Mesendoderm (in vitro differentiated cells): Measurements from ENCODE around the gene ELF1.
"Not testable (repeated sequence)": the region's sequence is repeated elsewhere in the genome, so short reads cannot be mapped to it uniquely, and the experiment has no call there.

Experiments
- DNase-seq: peaks from one replicate; pipeline ENCODE4 v3.0.0; 2013
- H2AK5ac ChIP-seq: 2 replicates; pipeline ENCODE4 v1.6.1; 2013; ENCODE audit warnings: low read length, inconsistent platforms
- H2BK120ac ChIP-seq: 2 replicates; pipeline ENCODE4 v1.6.1; 2013; ENCODE audit warnings: low read depth, mild to moderate bottlenecking, low read length, moderate library complexity, mixed read lengths
- H2BK15ac ChIP-seq: replicated peaks from 2 replicates; pipeline ENCODE4 v1.6.1; 2013; ENCODE audit warnings: low read depth, mild to moderate bottlenecking, moderate library complexity
- H2BK5ac ChIP-seq: 2 replicates; pipeline ENCODE4 v1.6.1; 2013; ENCODE audit warnings: low read length, inconsistent platforms
- H3K18ac ChIP-seq: 2 replicates; pipeline ENCODE4 v1.6.1; 2013; ENCODE audit warnings: mild to moderate bottlenecking, low read length, mixed read lengths
- H3K23ac ChIP-seq: one replicate; pipeline ENCODE4 v1.6.1; 2013; ENCODE audit warnings: low read length
- H3K27ac ChIP-seq: 2 replicates; pipeline ENCODE4 v1.5.1; 2013; ENCODE audit warnings: low read depth, mild to moderate bottlenecking, inconsistent platforms, low read length, moderate library complexity
- H3K27me3 ChIP-seq: 2 replicates; pipeline ENCODE4 v1.6.1; 2013; ENCODE audit warnings: low read length, control low read depth, mild to moderate bottlenecking, inconsistent platforms; ENCODE audit not compliant: insufficient read depth, poor library complexity
- H3K36me3 ChIP-seq: 2 replicates; pipeline ENCODE4 v1.6.1; 2013; ENCODE audit warnings: low read length, inconsistent platforms; ENCODE audit not compliant: control insufficient read depth, insufficient read depth
- H3K4ac ChIP-seq: one replicate; pipeline ENCODE4 v1.6.1; 2013; ENCODE audit warnings: low read depth, mild to moderate bottlenecking, low read length, moderate library complexity
- H3K4me1 ChIP-seq: 2 replicates; pipeline ENCODE4 v1.6.1; 2013; ENCODE audit warnings: low read depth, low read length, inconsistent platforms; ENCODE audit not compliant: control insufficient read depth
- H3K4me2 ChIP-seq: 2 replicates; pipeline ENCODE4 v1.6.1; 2013; ENCODE audit warnings: low read length
- H3K4me3 ChIP-seq: 2 replicates; pipeline ENCODE4 v1.5.1; 2013; ENCODE audit warnings: mild to moderate bottlenecking, low read length
- H3K56ac ChIP-seq: one replicate; pipeline ENCODE4 v1.6.1; 2013; ENCODE audit warnings: low read length
- H3K79me1 ChIP-seq: 2 replicates; pipeline ENCODE4 v1.6.1; 2013; ENCODE audit warnings: low read length, inconsistent platforms
- H3K79me2 ChIP-seq: 2 replicates; pipeline ENCODE4 v1.6.1; 2013; ENCODE audit warnings: mild to moderate bottlenecking, low read length; ENCODE audit not compliant: control insufficient read depth, insufficient read depth
- H3K9ac ChIP-seq: 2 replicates; pipeline ENCODE4 v1.6.1; 2013; ENCODE audit warnings: low read length, inconsistent platforms
- H4K5ac ChIP-seq: one replicate; pipeline ENCODE4 v1.6.1; 2013; ENCODE audit warnings: low read length
- H4K8ac ChIP-seq: one replicate; pipeline ENCODE4 v1.6.1; 2013; ENCODE audit warnings: low read depth, mild to moderate bottlenecking, control low read depth, low read length, moderate library complexity
- WGBS: extraction: QIAGEN DNeasy Blood & Tissue Kit; methylation state at CpG from one replicate; pipeline ENCODE4 v1.1.7; 2013; ENCODE audit warnings: low lambda C conversion rate, missing lambda C conversion rate; ENCODE audit not compliant: insufficient coverage; ENCODE audit errors: extremely low coverage; 5-methylcytosine and 5-hydroxymethylcytosine counted together

The ELF1 gene

DNA sequence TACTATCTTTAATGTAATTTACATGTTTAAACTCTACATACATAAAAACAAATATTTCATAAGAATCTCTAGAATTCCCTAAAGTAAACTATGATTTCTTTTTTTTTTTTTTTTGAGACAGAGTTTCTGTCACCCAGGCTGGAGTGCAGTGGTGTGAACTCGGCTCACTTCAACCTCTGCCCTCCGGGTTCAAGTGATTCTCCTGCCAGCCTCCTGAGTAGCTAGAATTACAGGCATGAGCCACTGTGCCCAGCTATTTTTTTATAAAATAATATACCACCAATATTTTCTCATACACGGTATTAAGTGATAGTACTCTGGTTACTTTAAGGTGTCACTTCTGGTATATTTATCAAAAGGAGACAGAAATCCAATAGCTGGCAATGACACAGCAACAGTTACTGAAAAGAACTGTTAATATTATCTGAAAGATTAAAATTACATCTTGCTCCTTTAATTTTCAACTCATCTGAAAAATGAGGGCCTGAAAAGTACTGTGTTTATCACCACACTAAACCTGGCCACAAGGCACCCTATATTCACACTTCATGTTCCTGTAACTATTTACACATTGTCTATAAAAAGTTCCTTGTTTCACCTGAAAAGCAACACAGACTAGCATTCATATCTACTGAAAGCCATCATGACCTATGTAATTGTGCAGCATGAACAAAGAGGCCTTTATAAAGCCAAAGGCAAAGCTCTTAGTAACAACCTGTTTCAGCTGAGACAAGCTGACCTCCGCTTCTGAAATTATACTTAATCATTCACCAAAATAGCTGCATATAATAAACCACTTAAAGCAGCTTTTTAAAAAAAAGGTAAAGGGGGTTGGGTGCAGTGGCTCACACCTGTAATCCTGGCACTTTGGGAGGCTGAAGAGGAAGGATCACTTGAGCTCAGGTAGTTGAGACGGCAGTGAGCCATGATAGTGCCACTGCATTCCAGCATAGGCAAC lies 123.6 kb downstream of the ELF1 start:
- Histone ChIP-seq H3K27ac (no peak overlapping the region), H4K5ac (no peak overlapping the region), H3K4me2 (no peak overlapping the region), H3K27me3 (no peaks in the 10 kb centered on the region), H3K4me1 (no peaks in the 10 kb centered on the region), H3K23ac (no peak overlapping the region), H3K36me3 (no peaks in the 10 kb centered on the region), H2BK5ac (no peak overlapping the region), H3K4ac (no peak overlapping the region), H3K18ac (no peak overlapping the region), H3K4me3 (no peak overlapping the region), H2AK5ac (no peak overlapping the region), H2BK15ac (no peak overlapping the region), H2BK120ac (no peak overlapping the region), H3K79me2 (no peaks in the 10 kb centered on the region), H3K79me1 (no peaks in the 10 kb centered on the region), H3K9ac (no peak overlapping the region), H4K8ac (no peak overlapping the region), H3K56ac (no peak overlapping the region)
- no peak for DNase-seq
- WGBS = no CpG with 5 or more reads among the region's 5 CpGs

DNA sequence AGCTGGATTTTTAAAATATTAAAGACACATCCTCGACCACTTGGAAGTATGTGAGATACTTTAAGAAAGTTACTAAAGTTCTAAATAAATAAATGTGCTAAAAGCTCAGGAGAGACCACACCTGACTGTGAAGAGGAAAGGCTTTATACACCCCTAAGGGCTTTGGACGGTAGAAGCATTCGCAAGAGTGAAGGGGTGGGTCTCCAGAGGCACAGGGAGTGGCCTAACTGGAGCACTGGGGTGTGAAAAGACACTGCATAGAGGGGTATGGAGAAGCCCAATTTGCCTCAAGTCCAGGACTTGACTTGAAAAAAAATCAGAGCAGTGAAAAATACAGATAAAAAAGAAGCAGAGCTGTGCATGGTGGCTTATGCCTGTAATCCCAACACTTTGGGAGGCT lies 125.5 kb downstream of the ELF1 start:
- not testable (repeated sequence) for H3K79me2 ChIP-seq, H3K9ac ChIP-seq, H4K8ac ChIP-seq, H2BK15ac ChIP-seq, H3K79me1 ChIP-seq, H3K36me3 ChIP-seq, H4K5ac ChIP-seq, H2BK120ac ChIP-seq, H3K56ac ChIP-seq, H3K4me2 ChIP-seq, H3K4ac ChIP-seq, DNase-seq, H3K4me1 ChIP-seq, H2AK5ac ChIP-seq, H3K23ac ChIP-seq, H3K18ac ChIP-seq, H3K27ac ChIP-seq, H3K4me3 ChIP-seq, H3K27me3 ChIP-seq, H2BK5ac ChIP-seq
- no CpG with 5 or more reads among the region's 3 CpGs for WGBS

DNA sequence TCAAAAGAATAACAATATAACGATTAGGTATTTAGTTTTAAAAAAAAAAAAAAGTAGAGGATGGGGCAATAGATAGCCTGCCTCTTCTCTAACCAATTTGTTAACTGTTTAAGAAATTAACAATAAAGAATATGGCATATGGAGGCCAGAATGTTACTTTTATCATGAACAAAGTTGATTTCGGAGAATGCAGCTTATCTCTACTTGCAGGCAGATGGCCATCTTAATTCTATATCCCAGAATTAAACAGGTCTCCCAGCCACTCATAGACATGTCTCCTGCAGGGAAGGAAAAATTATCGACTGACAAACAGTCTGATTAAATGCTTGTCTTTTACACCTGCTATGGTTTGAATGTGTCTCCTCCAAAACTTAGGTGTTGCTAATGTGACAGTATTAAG lies 133.1 kb downstream of the ELF1 start:
- H3K4me1 ChIP-seq = no peaks in the 10 kb centered on the region
- no peaks in the 10 kb centered on the region for H3K79me1 ChIP-seq
- no peak overlapping the region for H3K23ac ChIP-seq
- H3K36me3 ChIP-seq = no peaks in the 10 kb centered on the region
- no peak for DNase-seq
- no peak overlapping the region for H3K56ac ChIP-seq
- no peak overlapping the region for H2BK5ac ChIP-seq
- H4K5ac ChIP-seq = no peak overlapping the region
- H3K79me2 ChIP-seq = no peaks in the 10 kb centered on the region
- 100% methylated on average over 1 of the region's 3 CpGs for WGBS
- no peak overlapping the region for H3K18ac ChIP-seq
- H3K4ac ChIP-seq = no peak overlapping the region
- H3K27ac ChIP-seq = no peak overlapping the region
- H4K8ac ChIP-seq = no peak overlapping the region
- H2BK120ac ChIP-seq = no peak overlapping the region
- no peak overlapping the region for H3K4me3 ChIP-seq
- H3K4me2 ChIP-seq = no peak overlapping the region
- H2BK15ac ChIP-seq = no peak overlapping the region
- no peak overlapping the region for H3K9ac ChIP-seq
- H3K27me3 ChIP-seq = no peaks in the 10 kb centered on the region
- no peak overlapping the region for H2AK5ac ChIP-seq

DNA sequence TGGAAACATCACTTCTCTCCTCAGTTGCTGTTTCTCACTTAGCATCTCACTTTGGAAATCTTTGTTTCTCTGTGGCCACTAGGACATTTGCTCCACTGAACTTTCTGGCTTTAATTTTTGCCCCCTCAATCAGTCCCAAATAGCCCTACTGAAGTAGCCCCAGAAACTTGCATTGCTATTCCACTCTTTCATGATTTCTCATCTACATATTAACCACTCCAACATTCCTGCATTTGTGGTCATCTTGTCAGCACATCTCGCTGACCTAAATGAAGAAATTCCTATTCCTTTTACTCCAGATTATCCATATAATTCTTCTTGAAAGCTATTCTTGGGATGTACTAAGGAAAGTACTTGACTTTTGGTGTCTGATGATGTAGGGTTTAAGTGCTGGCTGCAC lies 134.9 kb downstream of the ELF1 start:
- H3K4me2 ChIP-seq, H3K79me1 ChIP-seq, H3K27me3 ChIP-seq, H3K4me1 ChIP-seq, H3K18ac ChIP-seq, H3K79me2 ChIP-seq, H4K8ac ChIP-seq, DNase-seq, H3K4me3 ChIP-seq, H3K56ac ChIP-seq, H3K23ac ChIP-seq, H4K5ac ChIP-seq, H2BK15ac ChIP-seq, H3K4ac ChIP-seq, H3K36me3 ChIP-seq, H2BK5ac ChIP-seq, H3K9ac ChIP-seq, H3K27ac ChIP-seq, H2AK5ac ChIP-seq, H2BK120ac ChIP-seq: not testable (repeated sequence)
- WGBS = no CpG with 5 or more reads among the region's 1 CpG
